Activated CD8-positive, alpha-beta T cell treated with anti-CD3 and anti-CD28 coated beads for 36 hours (primary cell): ENCODE measurements around the gene CSNK2B. TPM values are rescaled to one million over a fixed set of nuclear protein-coding genes. Genes with fewer than 3 reads are reported as not detected.

Source experiments
- ATAC-seq: fragments of 200-7000 bp; cut with Tn5 transposase; one replicate; pipeline ENCODE4 v1.10.0; 2021; ENCODE audit warnings: mild to moderate bottlenecking, moderate library complexity
- CTCF ChIA-PET: fragments of 350-600 bp; sonication (Branson Sonifier 250); formaldehyde crosslinking; loops from one replicate; lab custom pipeline; 2021; ENCODE audit warnings: antibody characterized with exemption; lab: Charles Lee
- POLR2A ChIA-PET: fragments of 350-600 bp; sonication (Branson Sonifier 250); formaldehyde crosslinking; loops from one replicate; lab custom pipeline; 2021; ENCODE audit warnings: antibody characterized with exemption; lab: Charles Lee
- DNase-seq: peaks from one replicate; pipeline ENCODE4 v3.0.0-alpha.2; 2020
- H3K27ac Mint-ChIP-seq: one replicate; pipeline ENCODE4 v1.8.0; 2021; ENCODE audit warnings: mild to moderate bottlenecking, mixed read lengths
- H3K27me3 Mint-ChIP-seq: one replicate; pipeline ENCODE4 v1.8.0; 2021; ENCODE audit warnings: mixed read lengths
- H3K36me3 Mint-ChIP-seq: one replicate; pipeline ENCODE4 v1.8.0; 2021; ENCODE audit warnings: low read depth, mixed read lengths
- H3K4me1 Mint-ChIP-seq: one replicate; pipeline ENCODE4 v1.8.0; 2021; ENCODE audit warnings: low read depth, mixed read lengths
- H3K4me3 Mint-ChIP-seq: one replicate; pipeline ENCODE4 v1.8.0; 2021; ENCODE audit warnings: mild to moderate bottlenecking, moderate library complexity, mixed read lengths
- H3K9me3 Mint-ChIP-seq: one replicate; pipeline ENCODE4 v1.8.0; 2021; ENCODE audit warnings: mixed read lengths
- CTCF ChIP-seq: fragments of 200-600 bp; IDR thresholded peaks from one replicate; pipeline ENCODE4 v1.8.0; 2022; ENCODE audit warnings: antibody characterized with exemption, mild to moderate bottlenecking
- intact Hi-C: fragments of 100-400 bp; cut with micrococcal nuclease; formaldehyde crosslinking; loops from one replicate; pipeline ENCODE4 v1.10.0; 2022
- total RNA-seq, 2 experiments: library from RNA; stranded (reverse); gene quantifications; one replicate each; pipeline ENCODE4 v1.2.3, GENCODE V29; 2021

The CSNK2B gene
- total RNA-seq, 2 experiments from 2014 or later, result 241 to 247 TPM

- POLR2A ChIA-PET, result interaction anchor here (0.9 to 2.4 kb wide), 2 partner anchors 9 to 47 kb away, joined by 3 to 6 read pairs; partner anchors contain the start of gene MSH5
- ATAC-seq (no peak), DNase-seq (no peak)
- Mint-ChIP-seq H3K27ac (no peak overlapping the region), H3K27me3 (no peaks in the 10 kb centered on the region), H3K9me3 (no peaks in the 10 kb centered on the region), H3K4me1 (peaks cover 12% of the 10 kb centered on the region), H3K36me3 (peaks cover 22% of the 10 kb centered on the region), H3K4me3 (no peak overlapping the region)
- no peak for TF ChIP-seq CTCF
- CTCF ChIA-PET, result interaction anchor here (1.7 kb wide), 1 partner anchor 77 kb away, joined by 4 read pairs; no protein-coding TSS in a partner anchor
- intact Hi-C loops, result no loop called here
Measured at GRCh38 chr6:31692886-31693285, 27.0 kb downstream of the CSNK2B start.

- Mint-ChIP-seq H3K27me3 (no peaks in the 10 kb centered on the region), H3K27ac (no peak overlapping the region), H3K9me3 (no peaks in the 10 kb centered on the region), H3K36me3 (peaks cover 22% of the 10 kb centered on the region), H3K4me3 (no peak overlapping the region), H3K4me1 (peaks cover 15% of the 10 kb centered on the region)
- ChIA-PET CTCF (interaction anchor here (1.7 to 2.0 kb wide), 2 partner anchors 12 to 23 kb away, joined by 4 to 5 read pairs; partner anchors contain the start of genes LY6G5B and LY6G5C), POLR2A (interaction anchor here (0.7 to 2.4 kb wide), 4 partner anchors 29 to 227 kb away, joined by 3 to 6 read pairs (median 4); partner anchors contain the start of genes GPANK1 and MSH5)
- DNase-seq (no peak), ATAC-seq (no peak)
- intact Hi-C loops, result no loop called here
- no peak for TF ChIP-seq CTCF
Measured at GRCh38 chr6:31693535-31693934, 27.7 kb downstream of the CSNK2B start.

GRCh38 chr6:31697555-31697954 lies 31.7 kb downstream of the CSNK2B start:
- Mint-ChIP-seq H3K9me3 (no peaks in the 10 kb centered on the region), H3K27me3 (no peaks in the 10 kb centered on the region), H3K4me3 (no peak overlapping the region), H3K27ac (peak overlapping the region; percentile 53), H3K4me1 (peaks cover 25% of the 10 kb centered on the region), H3K36me3 (peaks cover 23% of the 10 kb centered on the region)
- intact Hi-C loops, result no loop called here
- CTCF ChIA-PET, result no interaction called here
- POLR2A ChIA-PET, result interaction anchor here (0.7 to 1.4 kb wide), 2 partner anchors 9 to 20 kb away, joined by 3 read pairs; no protein-coding TSS in a partner anchor
- ATAC-seq (peak; percentile 32), DNase-seq (peak; percentile 11)
- no peak for TF ChIP-seq CTCF

- peaks cover 15% of the 10 kb centered on the region for H3K36me3 Mint-ChIP-seq
Measured at GRCh38 chr6:31700740-31701401, 35.0 kb downstream of the CSNK2B start.

More at GRCh38 chr6:31700740-31701401, 35.0 kb downstream of the CSNK2B start:
- TF ChIP-seq CTCF, result no peak
- intact Hi-C loops, result no loop called here
- H3K4me1 Mint-ChIP-seq, result peaks cover 29% of the 10 kb centered on the region
- no peak overlapping the region for H3K27ac Mint-ChIP-seq
- CTCF ChIA-PET, result interaction anchor here (1.1 to 2.8 kb wide), 2 partner anchors 10 to 185 kb away, joined by 3 to 9 read pairs; no protein-coding TSS in a partner anchor
- DNase-seq, result no peak
- ATAC-seq, result no peak
- H3K4me3 Mint-ChIP-seq, result peak overlapping the region; percentile 95
- no peaks in the 10 kb centered on the region for H3K27me3 Mint-ChIP-seq
- no peaks in the 10 kb centered on the region for H3K9me3 Mint-ChIP-seq
- POLR2A ChIA-PET, result interaction anchor here (1.5 to 3.4 kb wide), 2 partner anchors 35 to 105 kb away, joined by 3 to 13 read pairs; partner anchors contain the start of genes CSNK2B and GPANK1
